GM12801 (cell line): ENCODE data around the gene TBC1D22A.

Source experiments
- CTCF ChIP-seq: IDR thresholded peaks from one replicate; pipeline ENCODE4 v1.5.1; 2011; ENCODE audit warnings: control low read depth; ENCODE audit not compliant: insufficient read length; ENCODE audit errors: extremely low read depth

The TBC1D22A gene

GRCh38 chr22:46764140-46764680 is 1.8 kb downstream of the TBC1D22A start:
- TF ChIP-seq CTCF: no peak

- TF ChIP-seq CTCF: no peak
Measured at GRCh38 chr22:46764779-46765485, 2.5 kb downstream of the TBC1D22A start.

DNA sequence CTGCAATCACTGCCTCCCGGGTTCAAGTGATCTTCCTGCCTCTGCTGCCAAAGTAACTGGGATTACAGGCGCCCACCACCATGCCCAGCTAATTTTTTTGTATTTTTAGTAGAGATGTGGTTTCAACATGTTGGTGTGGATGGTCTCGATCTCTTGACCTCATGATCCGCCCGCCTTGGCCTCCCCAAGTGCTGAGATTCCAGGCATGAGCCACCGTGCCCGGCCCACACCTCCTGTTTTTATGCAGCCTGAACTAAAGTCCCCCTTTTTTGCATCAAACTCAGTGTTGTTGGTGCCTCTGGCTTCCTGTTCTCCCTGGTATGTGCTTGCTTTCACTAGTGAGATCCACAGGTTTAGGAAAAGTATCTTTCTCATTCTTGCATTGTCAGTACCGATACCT is 4.2 kb downstream of the TBC1D22A start:
- TF ChIP-seq CTCF: no peak

DNA sequence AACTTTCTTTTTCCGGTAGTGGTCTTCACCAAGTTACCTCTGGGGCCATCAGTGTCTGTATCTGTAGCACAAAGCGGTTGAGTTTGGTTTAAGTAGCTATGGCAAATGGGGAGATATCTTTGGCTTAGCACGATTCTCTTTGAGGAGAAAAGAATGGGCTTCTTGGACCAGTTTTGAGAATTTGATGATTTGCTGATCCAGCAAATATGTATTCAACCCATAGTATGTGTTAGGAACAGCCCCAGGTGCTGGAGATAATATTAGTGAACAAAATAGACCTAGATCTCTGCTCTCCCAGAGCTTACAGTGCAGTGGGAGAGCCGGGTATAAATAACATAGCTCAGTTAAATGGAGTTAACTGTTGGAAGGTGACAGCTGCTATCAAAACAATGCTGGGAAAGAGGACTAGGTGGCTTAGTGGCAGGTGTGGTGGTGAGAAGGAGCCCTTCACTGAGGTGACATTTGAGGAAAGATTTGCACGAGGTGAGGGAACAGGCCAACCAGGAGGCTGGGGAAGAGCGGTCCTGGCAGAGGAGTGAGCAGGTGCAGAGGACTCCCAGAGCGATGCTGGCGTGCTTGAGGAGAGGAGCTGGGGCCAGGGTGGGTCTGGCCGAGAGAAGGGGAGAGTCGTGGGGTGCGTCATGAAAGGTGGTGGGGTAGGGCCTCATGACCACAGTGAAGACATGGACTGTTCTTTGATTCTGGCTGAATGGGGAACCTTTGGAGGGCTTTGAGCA is 5.0 kb downstream of the TBC1D22A start:
- no peak for TF ChIP-seq CTCF

- no peak for TF ChIP-seq CTCF
Measured at GRCh38 chr22:46769191-46769675, 6.8 kb downstream of the TBC1D22A start.

DNA sequence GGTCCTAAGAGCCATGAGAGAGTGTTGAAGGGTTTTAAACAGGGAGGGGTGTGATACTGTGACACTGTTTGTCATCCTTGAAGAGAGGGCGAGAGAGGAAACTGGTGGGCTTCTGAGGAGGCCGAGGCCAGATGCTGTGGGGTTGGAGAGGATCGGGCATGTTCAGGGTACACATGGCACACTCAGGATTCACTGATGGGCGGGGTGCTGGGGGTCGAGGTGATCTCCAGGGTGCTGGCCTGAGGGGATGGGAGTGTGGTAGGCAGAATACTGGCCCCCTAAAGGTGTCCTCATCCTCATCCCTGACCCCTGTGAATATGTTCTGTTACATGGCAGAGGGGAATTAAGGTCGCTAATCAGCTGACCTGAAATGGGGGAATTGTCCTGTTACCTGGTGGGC is 7.3 kb downstream of the TBC1D22A start:
- no peak for TF ChIP-seq CTCF

GRCh38 chr22:46770151-46770641 is 7.7 kb downstream of the TBC1D22A start:
- TF ChIP-seq CTCF: no peak
